ENCODE results near the gene NUDT19. TPM values are rescaled to one million over a fixed set of nuclear protein-coding genes. Genes with fewer than 3 reads are reported as not detected.

NUDT19 gene
- total RNA-seq, 4 donors from 2014 or later = 28.8 to 34.8 (median 29.2) TPM

GRCh38 chr19:32672841-32673240, 18.8 kb upstream of the NUDT19 start:
- intact Hi-C loops (cut with DNase I; ENCODE audit: low total_unique reads) = no loop called here
- Histone ChIP-seq H3K27me3 (peaks cover 0 to 2% (median 0%) of the 10 kb centered on the region in 3 donors), H3K27ac (peak overlapping the region; percentile 88 to 97 (median 94)), H3K4me1 (peaks cover 48 to 56% of the 10 kb centered on the region in 2 donors), H3K36me3 (no peaks in the 10 kb centered on the region), H3K4me3 (no peak overlapping the region), H3K9me3 (no peaks in the 10 kb centered on the region)
- no peak for DNase-seq
- ATAC-seq = no peak
- in situ Hi-C loops (cut with MboI; ENCODE audit: low sequenced_read_pairs in 4 of 4) = no loop called here
- TF ChIP-seq POLR2A (IDR thresholded peaks at IDR 0.05) = no peak
- TF ChIP-seq CTCF (IDR thresholded peaks at IDR 0.05 in 4 of 5, conservative IDR thresholded peaks at IDR 0.05 in 1 of 5) = no peak

- intact Hi-C loops (cut with DNase I; ENCODE audit: low total_unique reads) (no loop called here), in situ Hi-C loops (cut with MboI; ENCODE audit: low sequenced_read_pairs in 4 of 4) (no loop called here)
- Histone ChIP-seq H3K27me3 (peaks cover 0 to 2% (median 0%) of the 10 kb centered on the region in 3 donors), H3K27ac (peak overlapping the region; percentile 88 to 97 (median 94)), H3K36me3 (no peaks in the 10 kb centered on the region), H3K4me3 (peak overlapping the region; percentile 69 to 95 (median 82)), H3K9me3 (no peaks in the 10 kb centered on the region), H3K4me1 (peaks cover 43 to 57% of the 10 kb centered on the region in 2 donors)
- no peak for DNase-seq
- ATAC-seq = no peak
- TF ChIP-seq POLR2A (IDR thresholded peaks at IDR 0.05) (no peak), CTCF (IDR thresholded peaks at IDR 0.05 in 4 of 5, conservative IDR thresholded peaks at IDR 0.05 in 1 of 5) (no peak)
Measured at GRCh38 chr19:32673573-32673972, 18.0 kb upstream of the NUDT19 start.

GRCh38 chr19:32674153-32674930, 17.3 kb upstream of the NUDT19 start:
- intact Hi-C loops (cut with DNase I; ENCODE audit: low total_unique reads) = loop anchor here (2.0 kb wide), 1 partner anchor 94 kb away; the partner anchor contains the start of gene PDCD5
- ATAC-seq (peak in 1 of 2 donors; percentile 2), DNase-seq (peak in 1 of 2 donors; percentile 31)
- Histone ChIP-seq H3K27ac (peak overlapping the region; percentile 88 to 97 (median 94)), H3K4me3 (peak overlapping the region; percentile 69 to 95 (median 82)), H3K9me3 (no peaks in the 10 kb centered on the region), H3K27me3 (peaks cover 0 to 2% (median 0%) of the 10 kb centered on the region in 3 donors), H3K36me3 (no peaks in the 10 kb centered on the region), H3K4me1 (peaks cover 36 to 54% of the 10 kb centered on the region in 2 donors)
- in situ Hi-C loops (cut with MboI; ENCODE audit: low sequenced_read_pairs in 4 of 4) = no loop called here
- peak in 1 of 5 experiments; percentile 30 for TF ChIP-seq CTCF (IDR thresholded peaks at IDR 0.05 in 4 of 5, conservative IDR thresholded peaks at IDR 0.05 in 1 of 5)
- no peak for TF ChIP-seq POLR2A (IDR thresholded peaks at IDR 0.05)

- ATAC-seq = peak; percentile 85 to 87
- H3K4me1 ChIP-seq = peaks cover 31 to 46% of the 10 kb centered on the region in 2 donors
- TF ChIP-seq POLR2A (IDR thresholded peaks at IDR 0.05) (peak; percentile 90 to 95), CTCF (IDR thresholded peaks at IDR 0.05 in 4 of 5, conservative IDR thresholded peaks at IDR 0.05 in 1 of 5) (no peak)
- peak within 1 kb of the TSS; percentile 69 to 95 (median 82) for H3K4me3 ChIP-seq
- peaks cover 0 to 2% (median 0%) of the 10 kb centered on the region in 3 donors for H3K27me3 ChIP-seq
- H3K27ac ChIP-seq = peak within 1 kb of the TSS; percentile 88 to 97 (median 94)
- in situ Hi-C loops (cut with MboI; ENCODE audit: low sequenced_read_pairs in 4 of 4) (loop anchor here in 1 of 4 donors (25.0 kb wide), 1 partner anchor 313 kb away; no protein-coding TSS in a partner anchor), intact Hi-C loops (cut with DNase I; ENCODE audit: low total_unique reads) (loop anchor here (1.0 to 5.0 kb wide), 3 partner anchors 16 to 627 kb away; partner anchors contain the start of genes CEBPA, NUDT19 and PDCD5)
- DNase-seq = peak; percentile 97 to 99
- H3K36me3 ChIP-seq = no peaks in the 10 kb centered on the region
- H3K9me3 ChIP-seq = no peaks in the 10 kb centered on the region
Measured at GRCh38 chr19:32674931-32675719, 16.5 kb upstream of the NUDT19 start, which contains the start of gene ANKRD27. Gene ANKRD27, minus strand, starts transcription at chr19:32675180. Its CDS starts 16,165 bp downstream, at chr19:32659015.
